ENCODE data around the gene GP1BA. TPM values are rescaled to one million over a fixed set of nuclear protein-coding genes. Genes with fewer than 3 reads are reported as not detected.

Gene GP1BA
- total and polyA plus RNA-seq, 10 of the 15 experiments (the other 5 are each of a cell fraction or from before 2014, with no cell fraction given): 0.04 to 0.67 (median 0.28) TPM; not detected in 1

DNA sequence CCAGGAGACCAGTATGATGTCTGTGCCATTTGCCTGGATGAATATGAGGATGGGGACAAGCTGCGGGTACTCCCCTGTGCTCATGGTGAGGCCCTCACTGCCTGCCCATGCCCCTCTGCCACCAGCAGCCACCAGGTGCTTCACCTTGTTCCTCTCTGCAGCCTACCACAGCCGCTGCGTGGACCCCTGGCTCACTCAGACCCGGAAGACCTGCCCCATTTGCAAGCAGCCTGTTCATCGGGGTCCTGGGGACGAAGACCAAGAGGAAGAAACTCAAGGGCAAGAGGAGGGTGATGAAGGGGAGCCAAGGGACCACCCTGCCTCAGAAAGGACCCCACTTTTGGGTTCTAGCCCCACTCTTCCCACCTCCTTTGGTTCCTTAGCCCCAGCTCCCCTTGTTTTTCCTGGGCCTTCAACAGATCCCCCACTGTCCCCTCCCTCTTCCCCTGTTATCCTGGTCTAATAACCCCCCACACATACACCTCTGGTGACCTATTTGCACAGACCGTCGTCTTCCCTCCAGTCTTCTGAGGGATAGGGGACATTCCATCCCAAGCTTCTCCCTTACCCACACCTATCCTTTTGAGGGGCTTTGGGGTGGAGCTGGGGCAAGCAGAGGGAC, 12.6 kb downstream of the GP1BA start:
- Histone ChIP-seq H3K4me1 (ENCODE audit: control insufficient read depth, insufficient read depth, low read length) (peaks cover 36% of the 10 kb centered on the region), H2AFZ (ENCODE audit: control insufficient read depth, low read depth, low read length) (no peak overlapping the region), H3K9ac (ENCODE audit: control insufficient read depth, insufficient read depth, low read length) (peak overlapping the region; percentile 100), H3K27ac (ENCODE audit: control insufficient read depth, insufficient read depth) (peak overlapping the region; percentile 100), H3K36me3 (ENCODE audit: control insufficient read depth in 2 of 2, insufficient read depth in 2 of 2, low read length in 1 of 2) (peaks cover 20 to 22% of the 10 kb centered on the region in 2 experiments), H3K9me3 (replicated peaks; ENCODE audit: control insufficient read depth, insufficient read depth, low read length) (no peaks in the 10 kb centered on the region), H3K4me3 (peak overlapping the region; percentile 96), H3K4me2 (ENCODE audit: control insufficient read depth, insufficient read depth) (peak overlapping the region; percentile 55), H3K79me2 (ENCODE audit: control insufficient read depth, insufficient read depth, low read length) (peaks cover 82% of the 10 kb centered on the region), H4K20me1 (ENCODE audit: control insufficient read depth, insufficient read depth) (peaks cover 5% of the 10 kb centered on the region), H3K27me3 (replicated peaks in 1 of 2; ENCODE audit: control insufficient read depth in 2 of 2, insufficient read depth in 2 of 2, low read length in 1 of 2) (no peaks in the 10 kb centered on the region)
- DNase-seq (ENCODE audit: low read depth, low spot score) (no peak), FAIRE-seq (no peak), ATAC-seq (peak; percentile 0)
- ChIA-PET POLR2A (interaction anchor here (17.5 kb wide), 1 partner anchor 21 kb away, joined by 272 read pairs; the partner anchor contains the start of gene SPAG7), RAD21 (ENCODE audit: unreplicated experiment) (interaction anchor here (9.8 kb wide), 1 partner anchor 21 kb away, joined by 73 read pairs; the partner anchor contains the start of gene SPAG7), CTCF (interaction anchor here (0.6 kb wide), 1 partner anchor 22 kb away, joined by 3 read pairs; the partner anchor contains the start of gene SPAG7), SMC1A (ENCODE audit: uncharacterized antibody, unreplicated experiment) (interaction anchor here (1.4 to 7.1 kb wide), 2 partner anchors 22 to 36 kb away, joined by 6 to 50 read pairs; partner anchors contain the start of gene SPAG7)
- in situ Hi-C loops (cut with MboI) (no loop called here), intact Hi-C loops (cut with micrococcal nuclease; ENCODE audit: unreplicated experiment) (loop anchor here (5.0 kb wide), 1 partner anchor 293 kb away; no protein-coding TSS in a partner anchor)
- 2% methylated on average over 8 of the region's 8 CpGs for WGBS (ENCODE audit: insufficient coverage, insufficient replicate concordance, low lambda C conversion rate, missing lambda C conversion rate)
- BruUV-seq (replicated peaks): TSS peak; percentile 44
- TF ChIP-seq, protein P1, sequence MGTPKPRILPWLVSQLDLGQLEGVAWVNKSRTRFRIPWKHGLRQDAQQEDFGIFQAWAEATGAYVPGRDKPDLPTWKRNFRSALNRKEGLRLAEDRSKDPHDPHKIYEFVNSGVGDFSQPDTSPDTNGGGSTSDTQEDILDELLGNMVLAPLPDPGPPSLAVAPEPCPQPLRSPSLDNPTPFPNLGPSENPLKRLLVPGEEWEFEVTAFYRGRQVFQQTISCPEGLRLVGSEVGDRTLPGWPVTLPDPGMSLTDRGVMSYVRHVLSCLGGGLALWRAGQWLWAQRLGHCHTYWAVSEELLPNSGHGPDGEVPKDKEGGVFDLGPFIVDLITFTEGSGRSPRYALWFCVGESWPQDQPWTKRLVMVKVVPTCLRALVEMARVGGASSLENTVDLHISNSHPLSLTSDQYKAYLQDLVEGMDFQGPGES (IDR thresholded peaks at IDR 0.05): no peak
- TF ChIP-seq ZNF207 (IDR thresholded peaks at IDR 0.05; ENCODE audit: borderline replicate concordance) (peak; percentile 67; the same call in 1 of the 2 replicates), SP1 (IDR thresholded peaks at IDR 0.05; ENCODE audit: low read depth, low read length) (no peak), RAD21 (IDR thresholded peaks at IDR 0.05; ENCODE audit: insufficient read depth, low read depth, low read length) (no peak), PML (IDR thresholded peaks at IDR 0.05; ENCODE audit: low read length) (no peak), WRNIP1 (IDR thresholded peaks at IDR 0.05; ENCODE audit: borderline replicate concordance, low read depth, low read length) (no peak), ESRRA (IDR thresholded peaks at IDR 0.05; ENCODE audit: low read length) (no peak), RUNX3 (IDR thresholded peaks at IDR 0.05; ENCODE audit: low read length) (no peak), YBX1 (IDR thresholded peaks at IDR 0.05) (no peak), BACH1 (IDR thresholded peaks at IDR 0.05; ENCODE audit: borderline replicate concordance) (peak; percentile 32; the same call in 1 of the 2 replicates), TCF3 (IDR thresholded peaks at IDR 0.05; ENCODE audit: borderline replicate concordance, insufficient read depth, low read depth, low read length) (0 out of 2 replicates have a peak, but pooled peaks have one; percentile 38), NFXL1 (IDR thresholded peaks at IDR 0.05; ENCODE audit: borderline replicate concordance) (no peak), CHD4 (IDR thresholded peaks at IDR 0.05) (no peak)
- TF ChIP-seq, protein P2, sequence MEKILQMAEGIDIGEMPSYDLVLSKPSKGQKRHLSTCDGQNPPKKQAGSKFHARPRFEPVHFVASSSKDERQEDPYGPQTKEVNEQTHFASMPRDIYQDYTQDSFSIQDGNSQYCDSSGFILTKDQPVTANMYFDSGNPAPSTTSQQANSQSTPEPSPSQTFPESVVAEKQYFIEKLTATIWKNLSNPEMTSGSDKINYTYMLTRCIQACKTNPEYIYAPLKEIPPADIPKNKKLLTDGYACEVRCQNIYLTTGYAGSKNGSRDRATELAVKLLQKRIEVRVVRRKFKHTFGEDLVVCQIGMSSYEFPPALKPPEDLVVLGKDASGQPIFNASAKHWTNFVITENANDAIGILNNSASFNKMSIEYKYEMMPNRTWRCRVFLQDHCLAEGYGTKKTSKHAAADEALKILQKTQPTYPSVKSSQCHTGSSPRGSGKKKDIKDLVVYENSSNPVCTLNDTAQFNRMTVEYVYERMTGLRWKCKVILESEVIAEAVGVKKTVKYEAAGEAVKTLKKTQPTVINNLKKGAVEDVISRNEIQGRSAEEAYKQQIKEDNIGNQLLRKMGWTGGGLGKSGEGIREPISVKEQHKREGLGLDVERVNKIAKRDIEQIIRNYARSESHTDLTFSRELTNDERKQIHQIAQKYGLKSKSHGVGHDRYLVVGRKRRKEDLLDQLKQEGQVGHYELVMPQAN (conservative IDR thresholded peaks at IDR 0.05): no peak
- TF ChIP-seq, protein P3, sequence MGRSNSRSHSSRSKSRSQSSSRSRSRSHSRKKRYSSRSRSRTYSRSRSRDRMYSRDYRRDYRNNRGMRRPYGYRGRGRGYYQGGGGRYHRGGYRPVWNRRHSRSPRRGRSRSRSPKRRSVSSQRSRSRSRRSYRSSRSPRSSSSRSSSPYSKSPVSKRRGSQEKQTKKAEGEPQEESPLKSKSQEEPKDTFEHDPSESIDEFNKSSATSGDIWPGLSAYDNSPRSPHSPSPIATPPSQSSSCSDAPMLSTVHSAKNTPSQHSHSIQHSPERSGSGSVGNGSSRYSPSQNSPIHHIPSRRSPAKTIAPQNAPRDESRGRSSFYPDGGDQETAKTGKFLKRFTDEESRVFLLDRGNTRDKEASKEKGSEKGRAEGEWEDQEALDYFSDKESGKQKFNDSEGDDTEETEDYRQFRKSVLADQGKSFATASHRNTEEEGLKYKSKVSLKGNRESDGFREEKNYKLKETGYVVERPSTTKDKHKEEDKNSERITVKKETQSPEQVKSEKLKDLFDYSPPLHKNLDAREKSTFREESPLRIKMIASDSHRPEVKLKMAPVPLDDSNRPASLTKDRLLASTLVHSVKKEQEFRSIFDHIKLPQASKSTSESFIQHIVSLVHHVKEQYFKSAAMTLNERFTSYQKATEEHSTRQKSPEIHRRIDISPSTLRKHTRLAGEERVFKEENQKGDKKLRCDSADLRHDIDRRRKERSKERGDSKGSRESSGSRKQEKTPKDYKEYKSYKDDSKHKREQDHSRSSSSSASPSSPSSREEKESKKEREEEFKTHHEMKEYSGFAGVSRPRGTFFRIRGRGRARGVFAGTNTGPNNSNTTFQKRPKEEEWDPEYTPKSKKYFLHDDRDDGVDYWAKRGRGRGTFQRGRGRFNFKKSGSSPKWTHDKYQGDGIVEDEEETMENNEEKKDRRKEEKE (IDR thresholded peaks at IDR 0.05): no peak
